ENCODE data around the gene HEPACAM2. TPM values are rescaled to one million over a fixed set of nuclear protein-coding genes. Genes with fewer than 3 reads are reported as not detected.

The HEPACAM2 gene
- total RNA-seq, 2 donors from 2014 or later, result 0.55 TPM; not detected in 1

DNA sequence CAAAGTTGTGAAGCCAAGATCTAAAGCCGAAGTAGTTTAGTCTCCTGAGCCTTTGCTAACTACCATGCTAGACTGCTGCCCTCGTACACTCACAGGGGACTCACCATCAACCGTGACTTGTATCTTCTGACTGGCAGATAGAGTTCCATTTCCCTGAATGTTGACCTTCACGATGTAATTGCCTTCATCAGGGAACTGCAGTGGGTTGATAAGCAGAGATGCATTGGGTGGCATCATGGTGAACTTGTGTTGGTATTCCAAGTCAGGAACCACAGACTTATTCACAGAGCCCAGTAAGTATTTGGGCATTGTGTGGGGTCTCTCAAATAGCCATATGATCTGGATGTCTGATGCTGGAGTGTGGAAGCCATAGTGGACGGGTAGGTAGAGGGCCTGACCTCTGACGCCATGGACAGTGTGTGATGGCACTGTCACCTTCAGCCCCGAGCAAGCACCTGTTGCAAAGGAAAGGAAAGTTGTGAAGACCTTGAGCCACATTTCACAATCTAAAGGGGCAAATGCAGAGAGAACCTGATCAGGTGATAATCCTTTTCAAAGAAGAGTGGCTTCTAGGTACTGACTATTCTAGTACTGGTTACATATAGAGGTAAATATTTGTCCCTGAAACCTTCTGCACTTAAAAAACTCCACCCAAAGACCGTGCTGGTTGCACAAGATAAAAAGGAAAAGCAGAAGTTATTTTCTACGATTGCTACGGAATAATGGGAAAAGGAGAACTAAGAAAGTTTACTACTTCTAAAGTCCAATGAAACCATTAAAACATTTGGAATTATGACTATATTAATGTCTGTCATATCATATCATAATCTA is 7.1 kb downstream of the HEPACAM2 start:
- Mint-ChIP-seq H3K27ac (no peak overlapping the region), H3K36me3 (no peaks in the 10 kb centered on the region), H3K9me3 (no peaks in the 10 kb centered on the region)
- ATAC-seq (no peak), DNase-seq (ENCODE audit: low spot score in 2 of 2) (no peak)

DNA sequence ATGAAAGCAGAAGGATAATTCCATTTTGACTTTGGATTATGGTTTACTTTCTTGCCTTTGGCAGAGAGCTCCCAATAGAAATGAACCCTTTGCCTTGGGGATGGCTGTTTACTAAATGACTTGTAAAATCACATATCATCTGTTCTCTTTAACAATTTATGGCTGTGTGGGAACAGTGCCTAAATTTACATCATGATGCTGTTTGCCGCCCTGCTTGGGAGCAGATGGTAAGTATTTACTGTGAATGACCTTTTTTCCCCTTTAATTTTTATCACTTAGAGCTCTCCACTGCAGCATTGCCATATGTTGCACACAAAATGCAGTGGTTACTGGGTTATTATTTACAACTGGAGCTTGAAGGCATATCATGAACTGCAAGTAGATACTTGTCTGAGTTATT is 13.4 kb downstream of the HEPACAM2 start:
- Mint-ChIP-seq H3K9me3 (no peaks in the 10 kb centered on the region), H3K27ac (no peak overlapping the region), H3K36me3 (no peaks in the 10 kb centered on the region)
- ATAC-seq, result no peak
- no peak for DNase-seq (ENCODE audit: low spot score in 2 of 2)

DNA sequence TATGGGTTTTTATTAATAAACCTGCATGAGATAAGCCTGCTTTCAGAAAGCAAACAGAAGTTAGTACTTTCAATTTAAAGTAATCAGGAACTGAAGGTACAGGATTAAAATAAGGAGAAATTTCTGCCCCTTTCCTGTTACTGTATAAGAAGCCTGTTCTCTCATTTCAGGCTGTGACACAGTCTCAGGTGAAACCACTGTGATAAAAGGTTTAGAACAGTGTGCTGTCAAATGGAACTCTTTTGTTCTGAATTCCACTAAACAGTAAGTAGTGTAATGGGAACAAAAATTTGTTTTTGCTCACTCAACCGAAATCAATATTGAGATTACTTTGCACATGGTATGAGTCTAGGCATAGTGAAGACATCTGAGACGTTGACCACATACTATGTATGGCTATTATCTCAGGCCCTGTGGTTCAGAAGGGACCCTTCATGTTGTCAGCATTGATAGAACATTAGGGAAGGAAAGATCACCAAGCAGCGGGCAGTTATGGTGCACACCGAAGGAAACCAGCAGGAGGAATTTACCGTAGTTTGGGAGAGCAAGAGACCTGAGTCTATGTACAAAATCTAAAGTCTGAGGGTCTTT is 14.9 kb downstream of the HEPACAM2 start:
- ATAC-seq, result no peak
- Mint-ChIP-seq H3K36me3 (no peaks in the 10 kb centered on the region), H3K9me3 (no peaks in the 10 kb centered on the region), H3K27ac (no peak overlapping the region)
- DNase-seq (ENCODE audit: low spot score in 2 of 2), result no peak

DNA sequence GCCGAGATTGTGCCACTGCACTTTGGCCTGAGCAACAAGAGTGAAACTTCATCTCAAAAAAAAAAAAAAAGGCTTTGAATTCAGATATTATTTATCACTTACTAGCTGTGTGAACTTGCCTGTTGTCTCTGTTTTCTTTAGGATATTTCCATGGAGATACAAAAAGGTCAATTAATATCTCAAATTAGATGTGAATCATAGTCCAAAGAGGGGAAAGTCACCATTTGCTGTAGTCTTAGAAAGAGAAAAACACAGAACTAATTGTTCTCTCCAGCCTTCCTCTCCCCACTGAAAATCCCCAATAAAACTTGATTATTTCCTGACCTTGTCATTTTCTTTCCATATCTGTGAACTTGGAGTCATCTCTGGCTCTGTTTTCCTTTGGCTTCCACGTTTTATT is 21.2 kb downstream of the HEPACAM2 start:
- Mint-ChIP-seq H3K36me3 (no peaks in the 10 kb centered on the region), H3K27ac (no peak overlapping the region), H3K9me3 (no peaks in the 10 kb centered on the region)
- ATAC-seq, result no peak
- DNase-seq (ENCODE audit: low spot score in 2 of 2), result no peak

DNA sequence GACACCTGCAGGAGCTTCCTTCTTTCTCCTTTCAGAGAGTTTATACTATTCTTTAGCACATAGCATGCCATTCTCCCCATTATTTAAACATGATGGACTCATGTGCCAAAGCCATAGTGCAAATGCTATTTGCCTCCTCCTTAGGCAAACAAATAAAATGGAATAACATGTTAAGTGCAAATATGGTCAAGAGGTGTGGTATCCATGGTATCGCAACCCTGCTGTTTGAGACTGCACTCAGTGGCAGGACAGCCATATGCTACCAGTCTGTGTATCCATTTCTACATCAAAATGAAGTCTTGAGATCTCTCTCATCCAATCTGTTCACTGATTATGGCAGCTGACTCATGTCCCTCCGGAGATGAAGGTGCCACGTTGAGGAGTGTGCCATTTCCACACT is 22.8 kb downstream of the HEPACAM2 start:
- no peak for ATAC-seq
- no peaks in the 10 kb centered on the region for H3K9me3 Mint-ChIP-seq
- no peak overlapping the region for H3K27ac Mint-ChIP-seq
- DNase-seq (ENCODE audit: low spot score in 2 of 2), result no peak
- H3K36me3 Mint-ChIP-seq, result no peaks in the 10 kb centered on the region

DNA sequence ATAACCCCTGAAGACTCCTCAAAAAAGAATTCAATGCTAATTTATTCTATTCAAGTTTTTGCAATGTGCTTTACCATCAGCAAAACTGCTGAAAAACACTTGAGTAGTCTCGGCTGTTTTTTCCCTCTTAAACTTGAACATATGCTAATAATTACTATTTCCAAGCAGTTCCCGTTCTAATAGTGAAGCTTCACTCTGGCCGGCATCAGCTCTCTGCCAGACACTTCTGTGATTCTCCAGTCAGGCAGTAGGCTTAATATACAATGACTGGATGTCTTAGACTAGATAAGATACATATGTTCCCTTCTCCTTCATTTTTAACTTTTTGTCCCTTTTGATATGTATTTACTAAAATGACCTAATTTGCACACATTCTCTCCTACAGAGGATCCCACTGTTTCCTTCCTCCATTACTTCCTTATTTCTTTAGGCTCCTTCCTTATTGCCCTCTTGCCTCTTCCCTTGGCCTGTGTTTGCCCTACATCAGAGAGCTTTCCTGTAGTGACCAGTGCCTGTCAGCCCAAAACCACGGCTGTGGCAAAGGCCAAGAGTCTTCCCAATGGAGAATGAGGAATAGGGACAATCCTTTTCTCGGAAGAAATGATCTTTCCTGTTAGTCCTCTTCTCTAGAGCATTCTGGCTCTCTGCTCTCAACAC is 23.5 kb downstream of the HEPACAM2 start:
- H3K27ac Mint-ChIP-seq, result no peak overlapping the region
- no peaks in the 10 kb centered on the region for H3K9me3 Mint-ChIP-seq
- H3K36me3 Mint-ChIP-seq, result no peaks in the 10 kb centered on the region
- ATAC-seq (no peak), DNase-seq (ENCODE audit: low spot score in 2 of 2) (no peak)

DNA sequence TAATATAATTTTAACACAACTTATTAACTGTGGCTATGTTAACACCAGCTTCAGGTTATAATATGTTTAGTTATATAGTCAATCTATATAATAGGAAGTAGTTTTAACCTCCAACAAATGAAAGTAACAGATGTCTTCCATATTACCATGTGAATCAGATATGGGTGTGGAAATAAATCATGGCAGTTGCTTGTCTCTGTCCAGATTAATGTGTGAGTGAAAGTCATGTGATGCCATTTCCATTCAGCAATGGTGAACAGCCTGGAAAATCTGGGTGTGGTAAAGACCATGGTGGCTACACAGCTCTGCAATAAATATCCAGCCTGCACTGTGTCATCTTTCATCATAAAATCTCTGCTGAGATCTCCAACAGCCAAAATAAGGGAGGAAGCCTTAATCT is 27.8 kb downstream of the HEPACAM2 start:
- H3K27ac Mint-ChIP-seq, result no peak overlapping the region
- no peak for DNase-seq (ENCODE audit: low spot score in 2 of 2)
- H3K36me3 Mint-ChIP-seq, result no peaks in the 10 kb centered on the region
- no peak for ATAC-seq
- H3K9me3 Mint-ChIP-seq, result no peaks in the 10 kb centered on the region

DNA sequence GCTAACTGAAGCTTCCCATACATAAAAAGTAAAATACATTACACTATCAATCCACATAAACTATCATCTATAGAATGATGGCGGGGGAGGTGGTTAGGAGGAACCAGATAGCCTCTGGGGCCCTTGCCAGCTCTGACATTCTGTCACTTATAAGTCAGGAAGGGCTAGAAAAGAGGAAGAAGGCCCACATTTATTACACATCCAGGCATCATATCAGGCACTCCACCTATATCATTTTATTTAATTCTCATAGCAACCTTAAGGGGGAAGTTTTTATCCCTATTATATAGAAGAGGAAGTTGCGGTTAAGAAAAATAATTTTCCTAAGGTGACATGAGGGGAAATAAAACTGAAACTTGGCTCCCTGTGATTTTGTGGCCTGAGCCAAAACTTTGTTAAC is 29.9 kb downstream of the HEPACAM2 start:
- ATAC-seq, result no peak
- H3K9me3 Mint-ChIP-seq, result no peaks in the 10 kb centered on the region
- no peak for DNase-seq (ENCODE audit: low spot score in 2 of 2)
- no peaks in the 10 kb centered on the region for H3K36me3 Mint-ChIP-seq
- no peak overlapping the region for H3K27ac Mint-ChIP-seq

DNA sequence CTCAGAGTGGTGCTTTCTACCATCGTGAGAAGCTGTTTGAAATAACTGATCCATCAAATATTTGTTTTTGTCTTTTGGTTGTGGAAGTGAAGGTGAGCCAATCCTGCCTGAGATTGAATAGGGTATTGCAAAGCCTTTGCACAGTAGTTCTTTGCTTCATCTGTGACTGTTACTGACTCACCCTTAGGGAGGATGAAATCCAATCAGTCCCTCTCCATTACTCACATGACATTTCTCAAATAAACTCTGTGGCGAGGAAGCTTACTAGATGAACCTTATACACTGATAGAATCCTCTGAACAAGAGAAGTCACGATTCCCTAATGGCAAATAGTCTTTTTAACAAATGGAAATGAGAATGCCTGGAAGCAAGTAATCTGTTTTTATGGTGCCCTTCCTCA is 31.9 kb downstream of the HEPACAM2 start:
- H3K27ac Mint-ChIP-seq, result no peak overlapping the region
- no peaks in the 10 kb centered on the region for H3K9me3 Mint-ChIP-seq
- H3K36me3 Mint-ChIP-seq, result no peaks in the 10 kb centered on the region
- no peak for ATAC-seq
- DNase-seq (ENCODE audit: low spot score in 2 of 2), result no peak

DNA sequence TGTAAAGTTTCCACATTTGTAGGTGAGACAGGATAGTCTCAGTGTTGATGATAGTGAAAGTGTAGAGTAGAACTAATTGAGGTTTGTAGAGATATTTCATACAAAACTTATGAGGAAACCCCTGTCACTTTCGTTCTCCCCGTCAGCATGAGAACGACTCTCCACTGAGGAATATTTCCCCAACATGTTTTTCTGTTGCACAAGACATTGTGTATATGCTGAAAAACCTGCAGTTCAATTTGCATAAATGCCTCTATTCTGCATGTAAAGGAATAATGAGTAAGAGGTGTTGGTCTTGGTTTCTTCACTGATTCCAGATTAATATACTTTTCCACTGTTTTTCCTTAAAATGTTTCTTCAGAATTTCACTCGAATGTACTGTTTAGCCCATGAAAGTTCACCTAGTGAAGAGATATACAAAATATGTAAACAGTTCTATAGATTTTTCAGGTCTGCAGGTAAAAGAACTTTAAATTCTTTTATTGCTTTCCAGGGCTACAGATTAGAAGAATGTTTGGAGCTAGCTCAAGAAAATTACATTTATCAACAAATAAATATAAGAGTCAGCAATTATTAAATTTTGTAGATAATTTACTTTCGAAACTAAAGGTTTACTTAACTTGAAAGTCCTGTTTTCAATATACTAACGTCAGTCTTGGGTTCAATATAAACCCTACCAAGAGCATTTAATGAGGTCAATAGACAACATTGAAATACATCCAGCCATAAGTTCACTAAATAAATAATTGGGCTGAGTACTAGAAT is 37.2 kb downstream of the HEPACAM2 start:
- Mint-ChIP-seq H3K27ac (no peak overlapping the region), H3K36me3 (no peaks in the 10 kb centered on the region), H3K9me3 (no peaks in the 10 kb centered on the region)
- DNase-seq (ENCODE audit: low spot score in 2 of 2) (no peak), ATAC-seq (no peak)

DNA sequence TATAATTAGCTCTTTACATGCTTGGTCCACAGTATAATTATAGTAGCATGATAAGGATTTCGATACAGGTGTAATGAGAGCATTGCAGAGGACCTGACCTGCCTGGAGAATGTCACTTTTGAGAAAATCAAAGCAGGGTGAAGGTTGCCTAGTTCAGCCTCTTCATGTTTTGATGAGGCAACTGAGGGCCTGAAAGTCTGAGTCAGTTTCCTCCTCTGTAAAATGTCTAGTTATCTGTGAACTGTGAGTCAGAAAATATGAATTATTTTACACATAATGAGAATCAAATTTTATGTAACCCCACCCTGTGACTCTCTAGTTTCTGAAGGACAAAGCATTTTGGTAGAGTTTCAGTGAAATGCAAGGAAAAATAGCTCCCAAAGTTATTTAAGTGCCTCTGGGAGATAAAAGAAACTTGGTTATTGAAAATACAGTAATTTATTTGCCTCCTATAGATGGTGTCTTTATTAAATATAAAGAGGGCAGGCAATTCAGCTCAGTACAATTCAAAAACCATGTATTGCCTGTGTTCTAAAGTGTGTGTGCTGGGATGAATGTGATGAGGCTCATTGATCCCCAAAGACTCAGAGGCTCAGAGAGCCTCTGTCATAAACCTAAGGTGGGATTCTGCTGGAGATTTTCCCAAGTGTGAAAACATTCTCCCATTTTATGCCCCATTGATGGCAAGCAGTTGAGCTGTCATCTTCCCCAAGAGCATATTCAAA is 40.8 kb downstream of the HEPACAM2 start:
- H3K9me3 Mint-ChIP-seq, result no peaks in the 10 kb centered on the region
- no peaks in the 10 kb centered on the region for H3K36me3 Mint-ChIP-seq
- no peak overlapping the region for H3K27ac Mint-ChIP-seq
- peak in 1 of 2 donors; percentile 14 for DNase-seq (ENCODE audit: low spot score in 2 of 2)
- peak; percentile 69 to 98 for ATAC-seq

DNA sequence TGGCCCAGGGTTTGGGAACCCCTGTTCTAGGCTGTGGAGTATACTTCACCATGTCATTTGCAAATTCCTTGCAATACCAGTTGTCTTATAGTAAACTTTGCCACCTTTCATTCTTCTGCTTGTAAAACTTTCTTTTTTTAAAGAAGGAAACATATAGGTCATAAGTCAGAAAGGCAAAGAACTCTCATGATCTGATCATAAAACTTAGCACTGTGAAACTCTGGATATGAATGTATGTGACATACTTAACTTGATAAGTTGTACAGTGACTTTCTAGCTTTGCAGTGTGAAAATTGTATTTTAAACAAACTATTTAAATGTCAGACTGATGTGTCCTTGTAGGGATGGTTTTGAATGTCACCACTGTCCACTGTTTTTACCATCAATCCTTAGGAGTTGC is 47.1 kb downstream of the HEPACAM2 start:
- peak in 1 of 2 donors; percentile 67 for ATAC-seq
- Mint-ChIP-seq H3K27ac (no peak overlapping the region), H3K36me3 (no peaks in the 10 kb centered on the region), H3K9me3 (no peaks in the 10 kb centered on the region)
- DNase-seq (ENCODE audit: low spot score in 2 of 2), result no peak

DNA sequence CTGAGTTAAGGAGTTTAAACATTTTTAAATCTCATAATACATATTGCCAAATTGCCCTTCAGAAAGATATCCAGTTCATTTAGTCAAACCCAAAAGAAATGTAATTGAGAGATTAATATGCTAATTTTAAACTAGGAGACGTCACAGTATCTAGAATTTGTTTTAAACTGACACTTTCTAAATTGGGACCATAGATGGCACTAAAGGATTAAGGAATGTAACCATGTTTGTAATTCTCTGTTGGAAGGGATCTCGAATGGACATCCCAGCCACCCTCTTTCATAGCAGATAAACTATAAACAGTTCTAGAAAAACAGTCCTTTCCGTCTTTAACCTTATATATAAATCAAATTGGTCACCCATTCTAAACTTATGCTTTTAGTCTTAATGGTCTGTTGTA is 48.1 kb downstream of the HEPACAM2 start:
- ATAC-seq (peak in 1 of 2 donors; percentile 55), DNase-seq (ENCODE audit: low spot score in 2 of 2) (no peak)
- Mint-ChIP-seq H3K9me3 (no peaks in the 10 kb centered on the region), H3K36me3 (no peaks in the 10 kb centered on the region), H3K27ac (no peak overlapping the region)

DNA sequence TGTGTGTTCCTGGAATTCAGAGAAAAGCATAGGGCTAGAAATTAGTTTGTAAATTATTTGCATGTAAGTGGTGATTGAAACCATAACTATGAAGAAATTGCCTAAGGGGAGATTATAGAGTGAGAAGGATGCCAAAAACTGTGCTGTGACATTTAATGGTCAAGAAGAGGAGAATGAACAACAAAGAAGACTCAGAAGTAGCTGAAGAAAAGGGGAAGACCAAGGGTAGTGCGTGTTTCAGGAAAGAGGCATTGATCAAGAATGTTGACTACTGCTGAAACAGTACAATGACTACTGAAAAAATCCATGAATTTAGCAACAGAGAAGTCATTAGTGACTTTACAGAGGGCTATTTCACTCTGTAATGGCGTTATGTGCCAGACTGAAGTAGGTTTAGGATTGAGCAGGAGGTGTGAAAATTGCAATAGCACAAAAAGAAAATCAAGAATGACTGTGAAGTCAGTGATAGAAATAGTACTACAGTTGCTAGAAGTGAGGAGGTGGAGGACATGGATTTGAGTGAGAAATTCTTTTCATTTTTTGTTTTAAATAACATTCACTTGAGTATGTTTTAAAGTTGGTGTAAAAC is 49.2 kb downstream of the HEPACAM2 start:
- Mint-ChIP-seq H3K36me3 (peaks cover 0 to 7% of the 10 kb centered on the region in 2 donors), H3K9me3 (peaks cover 0 to 4% of the 10 kb centered on the region in 2 donors), H3K27ac (no peak overlapping the region)
- no peak for DNase-seq (ENCODE audit: low spot score in 2 of 2)
- ATAC-seq, result no peak

DNA sequence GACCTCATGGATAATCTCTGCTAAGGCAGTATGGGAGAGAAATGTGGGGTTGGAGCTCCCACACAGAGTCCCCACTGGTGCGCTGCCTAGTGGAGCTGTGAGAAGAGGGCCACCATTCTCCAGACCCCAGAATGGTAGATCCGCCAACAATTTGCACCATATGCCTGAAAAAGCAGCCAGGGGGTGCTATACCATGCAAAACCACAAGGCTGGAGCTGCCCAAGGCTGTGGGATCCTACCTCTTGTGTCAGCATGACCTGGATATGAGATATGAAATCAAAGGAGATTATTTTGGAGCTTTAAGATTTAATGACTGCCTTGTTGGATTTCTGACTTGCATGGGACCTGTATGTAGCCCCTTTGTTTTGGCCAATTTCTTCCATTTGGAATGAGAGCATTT is 51.0 kb downstream of the HEPACAM2 start:
- peaks cover 6 to 20% of the 10 kb centered on the region in 2 donors for H3K36me3 Mint-ChIP-seq
- no peak for DNase-seq (ENCODE audit: low spot score in 2 of 2)
- no peak for ATAC-seq
- H3K9me3 Mint-ChIP-seq, result peaks cover 6 to 17% of the 10 kb centered on the region in 2 donors
- no peak overlapping the region for H3K27ac Mint-ChIP-seq

DNA sequence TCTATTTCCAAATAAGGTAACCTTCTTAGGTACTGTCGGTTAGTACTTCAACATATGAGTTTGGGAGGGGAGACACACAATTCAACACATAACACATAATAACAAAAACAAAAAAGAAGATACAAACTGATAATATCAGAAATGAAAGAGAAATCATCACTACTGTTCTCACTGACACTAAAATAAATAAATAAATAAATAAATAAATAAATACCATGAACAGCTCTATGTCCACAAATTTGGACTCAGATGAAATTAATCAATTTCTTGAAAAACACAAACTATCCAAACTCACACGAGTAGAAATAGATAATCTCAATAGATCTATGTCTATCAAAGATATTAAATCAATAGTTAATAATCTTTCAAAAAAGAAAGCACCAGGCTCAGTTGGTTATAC is 53.6 kb downstream of the HEPACAM2 start:
- no peak overlapping the region for H3K27ac Mint-ChIP-seq
- ATAC-seq (no peak), DNase-seq (ENCODE audit: low spot score in 2 of 2) (no peak)
- H3K36me3 Mint-ChIP-seq, result peaks cover 13 to 33% of the 10 kb centered on the region in 2 donors
- H3K9me3 Mint-ChIP-seq, result peaks cover 19 to 25% of the 10 kb centered on the region in 2 donors
